NCI-H1105 treated with DMSO at 0.1 percent for 48 hours (cell line): ENCODE results near the gene MT1G.
"Not testable (repeated sequence)": the region's sequence is repeated elsewhere in the genome, so short reads cannot be mapped to it uniquely, and the experiment has no call there.

Experiments
- DNase-seq: peaks from one replicate; lab custom pipeline; 2025; lab: John Stamatoyannopoulos, UW

MT1G gene

GRCh38 chr16:56684926-56685590 lies 17.2 kb upstream of the MT1G start:
- DNase-seq: no peak

GRCh38 chr16:56684256-56684925 lies 16.5 kb upstream of the MT1G start:
- no peak for DNase-seq

- no peak for DNase-seq
Observed at GRCh38 chr16:56683424-56684172, 15.7 kb upstream of the MT1G start.

- no peak for DNase-seq
Observed at GRCh38 chr16:56682703-56683397, 15.0 kb upstream of the MT1G start.

- peak; percentile 80 for DNase-seq
Observed at GRCh38 chr16:56681939-56682702, 14.3 kb upstream of the MT1G start, which contains the start of gene MT1X. Gene MT1X, plus strand, starts transcription at chr16:56682470. Its CDS starts 71 bp downstream, at chr16:56682541.

GRCh38 chr16:56679818-56680217 lies 12.0 kb upstream of the MT1G start:
- DNase-seq: no peak

GRCh38 chr16:56679078-56679730 lies 11.3 kb upstream of the MT1G start:
- DNase-seq: no peak

- no peak for DNase-seq
Observed at GRCh38 chr16:56677474-56677873, 9.6 kb upstream of the MT1G start.

- DNase-seq: no peak
Observed at GRCh38 chr16:56675685-56676210, 7.9 kb upstream of the MT1G start.

GRCh38 chr16:56674570-56674969 lies 6.7 kb upstream of the MT1G start:
- not testable (repeated sequence) for DNase-seq

GRCh38 chr16:56673921-56674320 lies 6.1 kb upstream of the MT1G start:
- no peak for DNase-seq

GRCh38 chr16:56672761-56673536 lies 5.1 kb upstream of the MT1G start:
- DNase-seq: no peak

- not testable (repeated sequence) for DNase-seq
Observed at GRCh38 chr16:56672171-56672570, 4.3 kb upstream of the MT1G start.

- not testable (repeated sequence) for DNase-seq
Observed at GRCh38 chr16:56671691-56672090, 3.8 kb upstream of the MT1G start.

GRCh38 chr16:56670620-56670934 lies 2.7 kb upstream of the MT1G start:
- no peak for DNase-seq

- DNase-seq: no peak
Observed at GRCh38 chr16:56669840-56670619, 2.2 kb upstream of the MT1G start.

- no peak for DNase-seq
Observed at GRCh38 chr16:56669005-56669839, 1.4 kb upstream of the MT1G start, which contains the start of gene MT1H. Gene MT1H, plus strand, starts transcription at chr16:56669814. Its CDS starts 71 bp downstream, at chr16:56669885.
